CD4-positive, alpha-beta T cell treated with Interleukin-6 at 100 ng/mL for 8 hours (primary cell): ENCODE results near the gene PUDP.
A peak's percentile ranks its signal among the peaks of the same experiment; 100 is the strongest.
"Not testable (repeated sequence)": the region's sequence is repeated elsewhere in the genome, so short reads cannot be mapped to it uniquely, and the experiment has no call there.

Experiments
- DNase-seq: peaks from one replicate; pipeline ENCODE4 v3.0.0-alpha.2; 2020; ENCODE audit warnings: mixed read lengths, low spot score

Gene PUDP

DNA sequence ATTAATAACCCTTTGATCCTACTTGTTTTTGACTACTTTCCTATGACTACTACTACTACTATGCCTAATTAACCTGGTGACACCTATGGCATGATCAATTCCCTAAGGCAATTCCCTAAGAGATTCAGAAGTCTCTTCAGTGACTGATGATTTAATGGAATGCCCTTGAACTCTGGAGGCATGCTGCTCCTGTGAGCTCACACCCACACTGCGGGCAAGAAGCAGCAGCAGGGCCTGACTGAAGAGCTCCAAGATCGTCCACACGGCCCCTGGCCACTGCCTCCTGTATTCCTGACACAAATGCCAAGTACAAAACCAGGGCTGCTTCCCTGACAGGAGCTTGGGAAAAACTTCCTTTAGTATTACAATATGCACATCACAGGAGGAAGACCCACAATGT is 74.6 kb downstream of the PUDP start:
- DNase-seq = no peak

DNA sequence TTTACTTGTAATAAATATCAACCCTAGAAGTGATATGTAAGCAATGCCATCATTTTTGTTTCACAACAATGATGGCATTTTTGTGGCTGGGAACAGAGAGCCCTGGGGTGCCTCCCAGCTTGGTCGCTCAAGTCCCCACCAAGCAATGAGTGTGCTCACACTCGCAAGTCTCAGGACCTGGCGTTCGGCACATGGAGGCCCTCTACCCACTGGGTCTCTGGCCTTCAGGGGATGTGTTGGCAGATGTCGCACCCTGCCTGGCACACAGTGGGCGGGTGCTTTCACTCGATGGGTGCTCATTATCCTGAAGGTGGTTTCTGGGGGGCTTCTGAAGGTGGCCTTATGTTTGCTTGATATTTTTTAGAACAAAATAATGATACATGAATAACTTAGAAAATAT is 75.1 kb downstream of the PUDP start:
- DNase-seq = no peak

DNA sequence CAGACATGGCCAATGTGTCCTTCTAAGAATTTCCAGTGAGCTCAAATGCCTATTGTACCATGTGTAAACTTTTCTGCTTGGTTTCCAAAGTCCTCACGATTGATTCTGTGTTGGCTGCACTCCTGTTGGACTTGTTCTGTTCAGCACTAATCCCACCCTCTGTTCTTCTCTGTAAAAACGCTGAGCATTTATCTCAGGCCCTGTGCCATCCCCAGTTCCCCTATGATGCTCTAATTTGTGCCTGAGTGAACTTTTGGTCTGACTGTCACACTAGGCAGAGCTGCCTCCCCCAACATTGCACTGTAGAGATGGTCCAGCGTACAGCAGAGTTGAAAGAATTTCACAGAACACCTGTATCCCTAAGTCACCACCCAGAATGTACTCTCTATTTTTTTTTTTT is 76.6 kb downstream of the PUDP start:
- no peak for DNase-seq

DNA sequence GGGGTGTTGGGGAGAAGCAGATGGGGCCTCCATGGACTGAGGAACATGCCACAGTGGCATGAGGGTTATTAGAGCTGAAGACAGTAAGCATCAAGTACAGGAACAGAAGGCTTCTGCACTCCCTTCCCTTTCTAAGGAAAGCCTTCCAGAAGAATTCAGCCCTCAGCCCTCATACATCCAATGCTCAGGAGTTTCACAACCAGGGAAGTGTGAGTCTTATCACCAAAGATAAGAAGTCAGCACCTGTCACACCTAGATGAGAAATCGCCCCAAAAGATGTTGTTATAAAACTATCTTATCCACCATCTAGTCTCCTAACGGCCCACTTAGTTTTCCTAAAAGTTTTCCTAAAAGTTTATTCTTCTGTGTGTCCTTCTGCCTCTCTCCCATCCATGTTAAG is 78.4 kb downstream of the PUDP start:
- DNase-seq = no peak

DNA sequence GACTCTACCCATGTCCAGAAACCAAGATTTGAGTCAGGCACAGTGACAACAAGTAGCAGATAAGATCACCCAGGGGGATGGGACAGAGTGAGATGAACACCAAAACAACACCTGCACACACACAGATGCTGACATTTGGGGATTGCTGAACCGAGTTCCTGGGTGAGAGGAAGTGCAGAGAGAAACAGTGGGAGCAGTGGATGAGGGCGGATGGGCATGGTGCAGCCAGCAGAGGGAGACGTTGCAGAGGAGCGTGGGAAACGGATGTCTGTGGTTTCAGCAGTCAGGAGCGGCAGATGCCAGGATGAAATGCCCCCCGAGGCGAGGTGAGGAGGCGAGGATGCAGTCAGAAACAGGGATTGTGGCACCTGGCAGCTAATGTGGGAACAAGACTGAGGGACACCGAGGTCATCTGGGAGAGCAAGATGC is 79.0 kb downstream of the PUDP start:
- peak; percentile 23 for DNase-seq

GRCh38 chrX:7067256-7067655 is 80.7 kb downstream of the PUDP start:
- DNase-seq = no peak

GRCh38 chrX:7065473-7065872 is 82.5 kb downstream of the PUDP start:
- no peak for DNase-seq

DNA sequence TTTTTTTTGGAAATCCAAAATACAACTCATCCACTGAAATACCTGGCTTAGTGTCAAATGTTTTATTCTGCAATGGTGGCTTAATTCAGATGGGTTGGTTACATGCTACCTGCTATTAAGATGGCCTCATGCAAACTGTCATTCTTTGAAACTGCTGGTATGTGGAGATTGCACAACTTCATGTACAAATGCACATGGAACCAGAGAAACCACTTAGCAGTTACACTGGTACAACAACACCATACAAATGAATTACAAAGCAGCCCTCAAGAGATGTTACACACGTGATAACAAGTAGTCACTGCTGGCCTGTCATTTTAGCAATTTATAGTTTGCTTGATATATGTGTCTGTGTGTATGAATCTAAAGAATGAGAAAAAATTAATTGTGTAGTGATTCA is 85.0 kb downstream of the PUDP start:
- no peak for DNase-seq

DNA sequence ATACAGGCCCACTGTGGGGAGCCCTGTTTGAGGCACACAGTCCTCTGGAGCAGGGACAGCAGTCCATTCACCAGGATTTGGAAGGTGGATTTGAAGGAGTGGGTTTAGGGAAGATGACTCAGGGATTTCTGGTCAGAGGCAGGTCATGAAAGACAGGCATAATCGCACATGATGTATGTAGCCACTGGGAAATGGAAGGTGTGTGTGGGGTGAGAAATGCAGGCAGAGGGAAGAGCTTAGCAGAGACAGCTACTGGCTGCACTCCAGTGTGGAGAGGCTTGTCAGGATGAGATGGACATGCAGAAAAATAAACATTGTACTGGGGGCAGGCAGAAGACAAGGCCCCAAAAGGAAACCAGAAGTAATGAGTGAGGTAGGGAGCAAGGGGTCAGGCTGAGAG is 85.7 kb downstream of the PUDP start:
- DNase-seq = no peak

GRCh38 chrX:7061429-7061828 is 86.5 kb downstream of the PUDP start:
- no peak for DNase-seq

DNA sequence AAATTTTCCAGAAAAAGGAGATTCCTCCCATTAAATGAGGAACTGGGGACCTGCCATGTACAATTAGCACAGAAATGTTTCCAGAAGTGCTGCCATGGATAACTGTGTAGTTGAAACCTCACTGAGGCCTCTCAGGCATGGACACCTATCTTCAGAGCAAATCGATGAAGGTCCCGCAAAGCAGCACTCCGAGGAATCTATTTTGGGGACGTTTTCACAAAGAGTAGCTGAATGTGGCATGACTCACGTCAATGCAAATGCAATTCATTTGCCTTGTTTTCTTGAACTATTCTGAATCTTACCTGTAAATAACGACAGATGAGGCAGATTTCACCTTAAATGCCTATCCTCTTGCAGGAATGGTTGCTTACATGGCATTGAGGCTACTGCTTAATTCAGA is 87.5 kb downstream of the PUDP start:
- no peak for DNase-seq

- DNase-seq = no peak
Observed at GRCh38 chrX:7059859-7060258, 88.1 kb downstream of the PUDP start.

DNA sequence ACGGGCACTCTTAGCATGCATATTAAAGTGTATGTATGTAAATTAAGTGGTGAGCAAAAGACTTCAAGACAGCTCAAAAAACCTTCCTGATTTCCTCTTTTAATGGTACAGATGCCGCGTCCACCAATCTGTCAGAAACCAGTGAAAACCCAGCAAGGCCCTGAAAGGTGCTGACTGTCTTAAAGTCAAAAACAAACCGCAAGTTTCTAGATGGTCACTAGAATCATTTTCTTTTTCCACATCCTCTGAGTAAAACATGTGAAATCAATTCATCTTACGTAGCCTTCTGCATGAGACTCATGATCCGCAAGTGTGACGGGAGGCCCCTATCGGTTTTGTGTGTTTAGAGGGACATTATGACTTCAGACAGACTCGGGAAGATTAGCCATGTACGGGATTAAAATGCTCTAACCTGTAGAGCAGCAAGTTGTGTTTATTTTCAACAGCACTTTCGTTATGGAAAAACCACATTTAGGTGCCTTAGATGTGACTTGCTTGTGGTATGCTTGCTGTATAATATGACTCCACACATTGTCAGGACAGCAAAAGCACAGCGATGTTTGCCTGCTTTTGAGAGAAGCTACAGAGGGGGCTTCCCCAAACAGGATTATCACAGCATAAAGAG is 88.6 kb downstream of the PUDP start:
- DNase-seq = no peak

DNA sequence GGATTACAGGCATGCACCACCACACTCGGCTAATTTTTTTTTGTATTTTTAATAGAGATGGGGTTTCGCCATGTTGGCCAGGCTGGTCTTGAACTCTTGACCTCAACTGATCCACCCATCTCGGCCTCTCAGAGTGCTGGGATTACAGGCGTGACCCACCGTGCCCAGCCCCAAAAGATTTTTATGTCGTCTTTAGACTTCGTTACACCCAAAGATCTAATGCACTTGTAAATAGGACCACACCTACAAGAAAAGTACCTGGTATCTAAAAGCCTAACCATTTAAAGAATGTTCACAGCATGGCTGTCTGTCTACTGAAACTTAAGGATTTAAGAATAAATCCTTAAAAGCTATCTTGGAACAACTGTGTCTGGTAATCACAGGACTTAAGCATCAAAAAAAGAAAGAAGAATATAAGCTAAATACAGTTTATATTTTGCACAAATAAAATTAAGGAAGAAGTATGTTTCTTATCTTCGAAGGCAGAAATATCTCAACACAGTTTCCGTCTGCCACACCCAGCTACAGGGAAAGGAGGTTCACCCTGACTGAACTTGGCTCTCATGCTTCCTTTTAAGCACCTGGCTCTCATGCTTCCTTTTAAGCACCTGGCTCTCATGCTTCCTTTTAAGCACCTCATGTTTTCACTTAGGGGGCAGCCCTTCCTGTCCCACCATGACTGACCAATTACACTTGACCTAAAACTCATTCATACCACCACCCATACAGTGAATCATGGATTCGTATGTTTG is 92.4 kb downstream of the PUDP start:
- DNase-seq = no peak

DNA sequence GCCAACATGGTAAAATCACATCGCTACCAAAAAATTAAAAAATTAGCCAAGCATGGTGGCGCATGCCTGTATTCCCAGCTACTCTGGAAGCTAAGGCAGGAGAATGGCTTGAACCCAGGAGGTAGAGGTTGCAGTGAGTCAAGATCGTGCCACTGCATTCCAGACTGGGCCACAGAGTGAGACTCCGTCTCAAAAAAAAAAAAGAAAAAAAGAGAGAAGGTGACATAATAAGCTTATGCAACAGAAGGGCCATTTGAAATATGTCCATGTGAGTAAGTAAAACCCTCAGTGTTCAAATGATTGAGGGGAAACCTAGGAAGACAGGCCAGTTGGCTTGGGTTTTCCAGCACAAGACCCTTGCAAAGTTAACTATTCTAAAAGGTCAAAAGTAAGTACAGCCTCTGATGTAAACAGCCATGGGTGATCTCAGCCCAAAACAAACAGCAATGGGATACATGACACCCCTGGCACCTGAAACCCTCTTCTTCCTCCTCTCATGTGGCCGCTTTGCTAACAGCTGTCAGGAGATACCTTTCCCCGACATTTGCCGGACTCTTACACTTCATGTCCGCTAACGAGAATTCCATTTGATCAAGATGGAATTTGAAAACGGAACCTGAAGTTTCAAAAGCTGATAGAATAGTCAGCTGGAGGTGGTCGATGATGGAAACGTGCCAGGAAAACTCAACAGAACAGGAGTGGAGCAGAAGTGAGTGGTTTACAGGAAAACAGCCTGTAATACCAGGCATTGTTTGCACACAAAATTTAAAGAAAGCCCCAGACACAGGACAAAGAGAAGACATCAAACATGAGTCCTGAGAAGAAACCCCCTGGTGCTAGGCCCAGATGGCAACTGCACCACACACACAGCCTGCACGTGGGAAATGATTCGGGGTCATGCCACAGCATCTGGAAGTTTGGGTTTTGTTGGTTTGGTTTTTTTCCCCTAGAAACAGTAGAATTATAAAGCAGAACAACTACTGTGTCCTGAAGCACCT is 93.4 kb downstream of the PUDP start:
- no peak for DNase-seq

DNA sequence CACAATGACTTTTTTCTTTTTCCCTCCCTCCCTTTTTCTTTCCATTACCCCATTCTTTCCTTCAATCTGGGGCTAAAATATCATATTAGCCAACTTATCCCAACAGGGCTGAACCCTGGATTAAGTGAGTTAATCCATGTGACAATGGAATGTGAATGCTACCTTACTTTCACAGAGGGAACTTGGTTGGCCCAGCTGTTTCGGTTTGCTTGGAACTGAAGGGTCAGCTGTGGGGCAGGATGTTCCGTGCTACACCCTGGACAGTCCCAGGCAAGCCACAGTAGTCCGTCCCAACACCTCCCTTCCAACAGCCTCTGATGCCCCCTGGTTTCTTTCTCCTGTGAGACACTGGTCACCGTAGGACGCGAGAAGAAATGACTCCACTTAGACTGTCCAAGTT is 95.4 kb downstream of the PUDP start:
- no peak for DNase-seq

- DNase-seq = no peak
Observed at GRCh38 chrX:7050271-7050670, 97.7 kb downstream of the PUDP start.

GRCh38 chrX:7047951-7048350 is 100.0 kb downstream of the PUDP start:
- no peak for DNase-seq

DNA sequence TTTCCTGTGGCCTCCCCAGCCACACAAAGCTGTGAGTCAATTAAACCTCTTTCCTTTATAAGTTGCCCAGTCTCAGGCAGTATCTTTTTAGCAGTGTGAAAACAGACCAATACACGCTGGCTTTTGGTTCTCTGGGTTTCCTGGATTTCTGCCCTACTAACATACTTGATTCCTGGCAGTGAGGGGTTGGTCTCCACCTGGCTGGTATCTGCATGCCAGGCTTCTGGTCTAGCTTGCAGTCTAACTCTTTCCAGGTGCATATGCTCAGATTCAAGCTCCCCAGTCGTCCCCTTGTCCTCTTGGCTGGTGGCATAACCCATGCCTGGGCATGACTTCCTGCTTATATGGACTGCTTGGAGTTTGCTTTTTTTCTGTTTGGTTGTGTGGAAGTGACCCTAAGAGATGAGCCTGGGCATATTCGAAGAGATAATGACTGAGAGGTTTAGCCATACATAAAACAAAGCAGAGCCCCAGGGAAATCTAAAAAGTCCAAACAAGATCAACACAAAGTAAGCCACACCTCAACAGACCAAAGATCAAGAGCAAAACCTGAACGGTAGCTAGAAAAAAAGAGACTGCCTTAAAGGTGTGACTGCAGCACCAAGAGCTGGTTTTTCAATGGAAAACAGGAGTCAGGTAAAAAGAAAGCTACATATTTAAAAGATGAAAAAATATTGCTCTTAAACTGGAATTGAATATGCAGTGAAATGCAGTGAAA is 102.6 kb downstream of the PUDP start:
- DNase-seq = no peak

GRCh38 chrX:7043796-7044433 is 104.0 kb downstream of the PUDP start:
- not testable (repeated sequence) for DNase-seq

- DNase-seq = no peak
Observed at GRCh38 chrX:7028246-7028645, 119.7 kb downstream of the PUDP start.

DNA sequence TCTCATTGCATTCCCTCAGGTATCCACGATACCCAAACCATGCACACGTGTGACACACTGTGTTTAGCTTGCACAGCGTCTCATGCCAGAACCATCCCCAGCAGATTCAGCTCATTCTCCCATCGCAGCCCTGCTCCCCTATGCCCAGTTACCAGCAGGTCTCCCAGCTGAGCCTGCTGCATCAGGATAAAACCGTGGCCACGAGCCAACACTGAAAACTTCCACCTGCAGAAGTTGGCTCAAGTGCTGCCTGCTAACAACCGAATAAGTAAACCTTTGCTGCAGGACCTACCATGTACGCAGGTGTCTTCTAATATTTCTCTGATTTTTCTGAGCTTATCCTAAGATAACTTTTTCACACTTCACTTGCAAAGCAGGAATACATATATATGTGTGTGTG is 120.9 kb downstream of the PUDP start:
- no peak for DNase-seq
